ENCODE measurements around the gene GNB1. TPM values are rescaled to one million over a fixed set of nuclear protein-coding genes. Genes with fewer than 3 reads are reported as not detected.
A peak's percentile ranks its signal among the peaks of the same experiment; 100 is the strongest.

GNB1 gene
- total RNA-seq, 1 experiment from 2014 or later, result 339 TPM

- TF ChIP-seq ZNF281 (CRISPR knock-in tag; IDR thresholded peaks at IDR 0.05) (no peak), E2F4 (CRISPR knock-in tag; IDR thresholded peaks at IDR 0.05; ENCODE audit: borderline replicate concordance, low read depth) (no peak), ZNF423 (CRISPR knock-in tag; IDR thresholded peaks at IDR 0.05) (no peak), NR2C2 (CRISPR knock-in tag; IDR thresholded peaks at IDR 0.05) (no peak)
Observed at GRCh38 chr1:1835546-1835945, 55.3 kb downstream of the GNB1 start (continued).

GRCh38 chr1:1833916-1834325, 57.0 kb downstream of the GNB1 start:
- POLR2A ChIA-PET, result interaction anchor here (1.3 kb wide), 1 partner anchor 12 kb away, joined by 3 read pairs; no protein-coding TSS in a partner anchor
- CTCF ChIA-PET, result interaction anchor here (1.0 kb wide), 1 partner anchor 45 kb away, joined by 4 read pairs; no protein-coding TSS in a partner anchor
- no peaks in the 10 kb centered on the region for H3K9me3 Mint-ChIP-seq
- TF ChIP-seq ATF6 (CRISPR knock-in tag; IDR thresholded peaks at IDR 0.05), result no peak
- TF ChIP-seq SMAD4 (CRISPR knock-in tag; IDR thresholded peaks at IDR 0.05), result no peak
- no peak for TF ChIP-seq NR1H2 (CRISPR knock-in tag; IDR thresholded peaks at IDR 0.05)
- no peak for TF ChIP-seq ERG (CRISPR knock-in tag; IDR thresholded peaks at IDR 0.05)
- no peak for TF ChIP-seq HMGXB4 (CRISPR knock-in tag; IDR thresholded peaks at IDR 0.05)
- no peak for TF ChIP-seq ATF1 (CRISPR knock-in tag; IDR thresholded peaks at IDR 0.05)
- TF ChIP-seq SMAD3 (CRISPR knock-in tag; IDR thresholded peaks at IDR 0.05; ENCODE audit: borderline replicate concordance), result no peak
- no peak for TF ChIP-seq ESRRA (CRISPR knock-in tag; IDR thresholded peaks at IDR 0.05; ENCODE audit: borderline replicate concordance)
- TF ChIP-seq ATF3 (CRISPR knock-in tag; conservative IDR thresholded peaks at IDR 0.05), result no peak
- no peak for TF ChIP-seq ZNF396 (CRISPR knock-in tag; IDR thresholded peaks at IDR 0.05; ENCODE audit: borderline replicate concordance)
- TF ChIP-seq ZNF219 (CRISPR knock-in tag; IDR thresholded peaks at IDR 0.05; ENCODE audit: borderline replicate concordance), result no peak
- TF ChIP-seq FOXP1 (CRISPR knock-in tag; IDR thresholded peaks at IDR 0.05; ENCODE audit: borderline replicate concordance), result no peak
- peaks cover 48% of the 10 kb centered on the region for H3K36me3 Mint-ChIP-seq
- ATAC-seq, result no peak
- peak overlapping the region; percentile 95 for H3K27ac Mint-ChIP-seq
- peaks cover 19% of the 10 kb centered on the region for H3K4me1 Mint-ChIP-seq
- no peaks in the 10 kb centered on the region for H3K27me3 Mint-ChIP-seq (ENCODE audit: low read depth)
- H3K4me3 Mint-ChIP-seq, result no peak overlapping the region
- DNase-seq (ENCODE audit: low spot score), result no peak

All from WTC11 (cell line).